Right lobe of liver (tissue), 4 donors: ENCODE results near the gene TTC28.

ENCODE experiments used
- CTCF ChIP-seq, 4 donors: fragments of 200-600 bp in 3 of 4; fragments of 450-650 bp in 1 of 4; IDR thresholded peaks; one replicate each; pipeline versions ENCODE4 v1.5.1 to v1.8.0; 2016 to 2022; ENCODE audit warnings: antibody characterized with exemption in 4 of 4, mild to moderate bottlenecking in 2 of 4
- POLR2A ChIP-seq: fragments of 450-650 bp; IDR thresholded peaks from one replicate; pipeline ENCODE4 v1.6.1; 2017; ENCODE audit warnings: antibody characterized with exemption, mild to moderate bottlenecking
- donor health status: DM: no; HTN: no; CAD: no.
- donor health status: DM: no; HTN: no; CAD: no.
- donor health status: DM: no; HTN: yes; CAD: no.

- TF ChIP-seq CTCF (IDR thresholded peaks at IDR 0.05) (no peak), POLR2A (no peak)
These were observed 98.6 kb downstream of the TTC28 start for GRCh38 chr22:28581016-28581415.
